CD4-positive, alpha-beta memory T cell (primary cell): Measurements from ENCODE around the gene FOXP1. TPM values are rescaled to one million over a fixed set of nuclear protein-coding genes. Genes with fewer than 3 reads are reported as not detected.

Experiments
- CTCF ChIA-PET: fragments of 350-600 bp; sonication (Branson Sonifier 250); formaldehyde crosslinking; loops from one replicate; lab custom pipeline; 2021; ENCODE audit warnings: inconsistent platforms; ENCODE audit not compliant: partially characterized antibody; lab: Charles Lee
- POLR2A ChIA-PET: fragments of 350-600 bp; sonication (Branson Sonifier 250); formaldehyde crosslinking; loops from one replicate; lab custom pipeline; 2021; ENCODE audit not compliant: partially characterized antibody; lab: Charles Lee
- DNase-seq, 5 donors: peaks; one replicate each; pipeline versions ENCODE4 v3.0.0 to v3.0.0-alpha.2; 2020 to 2022; ENCODE audit warnings: mixed read lengths in 1 of 5
- H3K27ac ChIP-seq: one replicate; pipeline ENCODE4 v1.7.0; 2013; ENCODE audit warnings: low read depth, low read length
- H3K27me3 ChIP-seq: 2 replicates; pipeline ENCODE4 v1.7.0; 2013; ENCODE audit warnings: mild to moderate bottlenecking, low read length, moderate library complexity; ENCODE audit not compliant: insufficient read depth
- H3K36me3 ChIP-seq: 2 replicates; pipeline ENCODE4 v1.7.0; 2013; ENCODE audit warnings: mild to moderate bottlenecking, low read length, moderate library complexity; ENCODE audit not compliant: insufficient read depth
- H3K4me1 ChIP-seq: 2 replicates; pipeline ENCODE4 v1.7.0; 2013; ENCODE audit warnings: mild to moderate bottlenecking, low read length, moderate library complexity; ENCODE audit not compliant: insufficient read depth
- H3K4me3 ChIP-seq, 2 donors: one replicate each; pipeline ENCODE4 v1.7.0; 2013; ENCODE audit warnings: low read length in 2 of 2, mild to moderate bottlenecking in 1 of 2
- H3K9me3 ChIP-seq, 2 donors: one replicate each; pipeline ENCODE4 v1.7.0; 2013; ENCODE audit warnings: low read length in 2 of 2, control low read depth in 1 of 2; ENCODE audit not compliant: control insufficient read depth in 1 of 2
- H3K27ac Mint-ChIP-seq, 7 donors: one replicate each; pipeline ENCODE4 v1.8.0; 2020 to 2021; ENCODE audit warnings: mixed read lengths in 7 of 7, mild to moderate bottlenecking in 6 of 7, inconsistent platforms in 3 of 7, moderate library complexity in 3 of 7
- H3K27me3 Mint-ChIP-seq, 2 donors: one replicate each; pipeline ENCODE4 v1.8.0; 2020 to 2021; ENCODE audit warnings: mixed read lengths in 2 of 2
- H3K36me3 Mint-ChIP-seq, 2 donors: one replicate each; pipeline ENCODE4 v1.8.0; 2020 to 2021; ENCODE audit warnings: mixed read lengths in 2 of 2, inconsistent platforms in 1 of 2, mild to moderate bottlenecking in 1 of 2
- H3K4me1 Mint-ChIP-seq, 4 donors: one replicate each; pipeline ENCODE4 v1.8.0; 2020 to 2021; ENCODE audit warnings: mixed read lengths in 4 of 4, mild to moderate bottlenecking in 1 of 4
- H3K4me3 Mint-ChIP-seq, 8 donors: one replicate each; pipeline ENCODE4 v1.8.0; 2020 to 2021; ENCODE audit warnings: mixed read lengths in 8 of 8, mild to moderate bottlenecking in 7 of 8, moderate library complexity in 6 of 8, inconsistent platforms in 3 of 8
- H3K9me3 Mint-ChIP-seq, 8 donors: one replicate each; pipeline ENCODE4 v1.8.0; 2020 to 2021; ENCODE audit warnings: mixed read lengths in 8 of 8, mild to moderate bottlenecking in 5 of 8, inconsistent platforms in 3 of 8, moderate library complexity in 1 of 8
- intact Hi-C: fragments of 100-400 bp; cut with micrococcal nuclease; formaldehyde crosslinking; loops from one replicate; pipeline ENCODE4 v1.15.1; 2023
- polyA plus RNA-seq, 2 donors: library from polyadenylated mRNA; unstranded; fragments of 300-500 nt; fragmentation: Illumina TruSeq; gene quantifications; one replicate each; pipeline ENCODE4 v1.2.3, GENCODE V29; 2021
- total RNA-seq, 2 experiments: library from RNA; stranded (reverse); gene quantifications; one replicate each; pipeline ENCODE4 v1.2.3, GENCODE V29; 2021

Gene FOXP1
- total and polyA plus RNA-seq, 4 experiments from 2014 or later = 189 to 348 (median 279) TPM

DNA sequence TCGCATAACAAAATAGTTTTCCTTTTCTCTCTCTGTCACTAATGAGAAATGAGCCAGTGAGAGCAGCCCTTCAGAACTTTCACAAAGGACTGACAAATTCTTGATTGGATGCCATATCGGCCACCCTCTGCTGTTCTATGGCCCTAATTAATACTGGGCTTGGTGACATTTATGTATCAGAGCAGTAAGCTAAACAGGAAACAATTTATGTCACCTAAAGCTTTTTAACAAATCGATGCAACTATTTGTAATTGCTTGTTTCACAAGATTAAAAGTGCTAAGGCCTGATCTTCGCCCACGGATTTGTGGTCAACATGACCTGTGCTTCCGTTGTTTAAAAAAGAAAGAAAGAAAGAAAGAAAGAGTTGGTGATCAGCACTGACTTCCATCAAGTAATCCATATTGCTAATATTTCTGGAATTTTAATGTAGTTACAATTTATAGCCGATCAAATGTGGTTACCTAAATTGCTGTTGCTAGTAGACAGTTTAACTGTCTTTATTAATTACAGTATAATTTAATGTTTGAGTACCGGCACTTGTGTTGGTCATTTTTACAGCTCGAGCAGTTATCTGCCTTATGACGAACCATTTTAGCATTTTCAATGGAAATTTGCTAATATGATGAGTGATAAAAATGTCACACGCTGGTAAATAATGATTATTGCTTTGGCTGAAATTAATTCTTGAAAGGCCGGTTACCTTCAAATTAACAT is 631.3 kb downstream of the FOXP1 start:
- intact Hi-C loops = no loop called here
- H3K9me3 ChIP-seq = no peaks in the 10 kb centered on the region
- no peak overlapping the region for H3K4me3 ChIP-seq
- POLR2A ChIA-PET = no interaction called here
- Mint-ChIP-seq H3K4me1 (peaks cover 3 to 21% (median 8%) of the 10 kb centered on the region in 4 donors), H3K4me3 (no peak overlapping the region), H3K27ac (peak overlapping the region in 1 of 7 donors; percentile 24), H3K27me3 (peaks cover 0 to 3% of the 10 kb centered on the region in 2 donors), H3K36me3 (peaks cover 12 to 13% of the 10 kb centered on the region in 2 donors), H3K9me3 (peaks cover 0 to 1% (median 0%) of the 10 kb centered on the region in 8 donors)
- H3K4me1 ChIP-seq = no peaks in the 10 kb centered on the region
- DNase-seq = no peak
- CTCF ChIA-PET = interaction anchor here (1.4 kb wide), 1 partner anchor 108 kb away, joined by 3 read pairs; no protein-coding TSS in a partner anchor
- no peaks in the 10 kb centered on the region for H3K36me3 ChIP-seq
- no peak overlapping the region for H3K27ac ChIP-seq
- no peaks in the 10 kb centered on the region for H3K27me3 ChIP-seq

DNA sequence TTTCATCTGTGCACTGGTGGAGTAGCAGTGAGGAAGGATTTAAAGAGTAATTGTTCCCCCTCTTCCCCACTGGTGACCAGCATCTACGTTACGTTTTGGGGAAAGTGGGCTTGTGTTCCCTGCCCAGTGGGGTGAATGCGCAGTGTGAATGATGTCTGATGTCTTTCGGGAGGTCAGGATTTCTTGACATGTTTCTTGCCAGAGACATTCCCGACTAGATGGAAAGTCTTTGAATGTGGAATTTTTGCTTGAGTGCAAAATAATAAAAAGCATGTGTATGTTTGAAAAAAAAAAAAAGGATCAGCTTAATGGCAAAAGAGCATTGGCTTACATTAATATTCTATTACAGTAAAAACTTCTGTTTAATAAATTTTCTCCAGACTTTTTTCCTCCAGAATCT is 632.2 kb downstream of the FOXP1 start:
- Mint-ChIP-seq H3K9me3 (peaks cover 0 to 1% (median 0%) of the 10 kb centered on the region in 8 donors), H3K27me3 (peaks cover 0 to 6% of the 10 kb centered on the region in 2 donors), H3K36me3 (peaks cover 8 to 10% of the 10 kb centered on the region in 2 donors), H3K4me1 (peaks cover 3 to 21% (median 8%) of the 10 kb centered on the region in 4 donors), H3K27ac (no peak overlapping the region), H3K4me3 (no peak overlapping the region)
- no peak for DNase-seq
- POLR2A ChIA-PET = no interaction called here
- no peaks in the 10 kb centered on the region for H3K4me1 ChIP-seq
- H3K4me3 ChIP-seq = no peak overlapping the region
- no peaks in the 10 kb centered on the region for H3K36me3 ChIP-seq
- H3K27me3 ChIP-seq = no peaks in the 10 kb centered on the region
- no peaks in the 10 kb centered on the region for H3K9me3 ChIP-seq
- intact Hi-C loops = no loop called here
- CTCF ChIA-PET = interaction anchor here (1.1 kb wide), 1 partner anchor 11 kb away, joined by 3 read pairs; no protein-coding TSS in a partner anchor
- H3K27ac ChIP-seq = no peak overlapping the region

GRCh38 chr3:70947579-70947978 is 635.9 kb downstream of the FOXP1 start:
- Histone ChIP-seq H3K4me1 (no peaks in the 10 kb centered on the region), H3K27ac (no peak overlapping the region), H3K36me3 (no peaks in the 10 kb centered on the region), H3K4me3 (no peak overlapping the region), H3K27me3 (no peaks in the 10 kb centered on the region), H3K9me3 (no peaks in the 10 kb centered on the region)
- Mint-ChIP-seq H3K9me3 (no peaks in the 10 kb centered on the region), H3K4me1 (peaks cover 3 to 11% (median 7%) of the 10 kb centered on the region in 4 donors), H3K4me3 (no peak overlapping the region), H3K27ac (peak overlapping the region in 1 of 7 donors; percentile 37), H3K27me3 (peaks cover 10 to 16% of the 10 kb centered on the region in 2 donors), H3K36me3 (no peaks in the 10 kb centered on the region)
- CTCF ChIA-PET = no interaction called here
- POLR2A ChIA-PET = no interaction called here
- no peak for DNase-seq
- intact Hi-C loops = no loop called here

- POLR2A ChIA-PET = no interaction called here
- Mint-ChIP-seq H3K36me3 (no peaks in the 10 kb centered on the region), H3K27me3 (peaks cover 16 to 18% of the 10 kb centered on the region in 2 donors), H3K4me3 (no peak overlapping the region), H3K27ac (no peak overlapping the region), H3K9me3 (peaks cover 0 to 5% (median 1%) of the 10 kb centered on the region in 8 donors), H3K4me1 (no peaks in the 10 kb centered on the region)
- H3K4me1 ChIP-seq = no peaks in the 10 kb centered on the region
- no peak for DNase-seq
- no peaks in the 10 kb centered on the region for H3K27me3 ChIP-seq
- intact Hi-C loops = no loop called here
- CTCF ChIA-PET = no interaction called here
- H3K27ac ChIP-seq = no peak overlapping the region
- no peaks in the 10 kb centered on the region for H3K36me3 ChIP-seq
- H3K9me3 ChIP-seq = no peaks in the 10 kb centered on the region
- no peak overlapping the region for H3K4me3 ChIP-seq
These were observed 639.6 kb downstream of the FOXP1 start for GRCh38 chr3:70943886-70944285.

- Histone ChIP-seq H3K27ac (no peak overlapping the region), H3K4me3 (no peak overlapping the region), H3K9me3 (no peaks in the 10 kb centered on the region), H3K4me1 (no peaks in the 10 kb centered on the region), H3K36me3 (no peaks in the 10 kb centered on the region), H3K27me3 (no peaks in the 10 kb centered on the region)
- ChIA-PET POLR2A (no interaction called here), CTCF (no interaction called here)
- Mint-ChIP-seq H3K36me3 (no peaks in the 10 kb centered on the region), H3K4me3 (no peak overlapping the region), H3K4me1 (peaks cover 0 to 4% (median 1%) of the 10 kb centered on the region in 4 donors), H3K27ac (no peak overlapping the region), H3K9me3 (no peaks in the 10 kb centered on the region), H3K27me3 (no peaks in the 10 kb centered on the region)
- intact Hi-C loops = no loop called here
- no peak for DNase-seq
These were observed 650.3 kb downstream of the FOXP1 start for GRCh38 chr3:70933105-70933810.

- no peaks in the 10 kb centered on the region for H3K36me3 ChIP-seq
- no peaks in the 10 kb centered on the region for H3K9me3 ChIP-seq
- no peaks in the 10 kb centered on the region for H3K27me3 ChIP-seq
- ChIA-PET CTCF (no interaction called here), POLR2A (no interaction called here)
- no peak overlapping the region for H3K27ac Mint-ChIP-seq
- no peak for DNase-seq
- no peaks in the 10 kb centered on the region for H3K9me3 Mint-ChIP-seq
- peaks cover 0 to 4% (median 1%) of the 10 kb centered on the region in 4 donors for H3K4me1 Mint-ChIP-seq
- no peak overlapping the region for H3K27ac ChIP-seq
- intact Hi-C loops = no loop called here
- H3K4me3 Mint-ChIP-seq = no peak overlapping the region
- no peaks in the 10 kb centered on the region for H3K4me1 ChIP-seq
- no peak overlapping the region for H3K4me3 ChIP-seq
- no peaks in the 10 kb centered on the region for H3K27me3 Mint-ChIP-seq
- H3K36me3 Mint-ChIP-seq = no peaks in the 10 kb centered on the region
These were observed 653.5 kb downstream of the FOXP1 start for GRCh38 chr3:70930066-70930465.

GRCh38 chr3:70927239-70927638 is 656.3 kb downstream of the FOXP1 start:
- H3K9me3 Mint-ChIP-seq = peaks cover 0 to 4% (median under 1%) of the 10 kb centered on the region in 8 donors
- no peak for DNase-seq
- Histone ChIP-seq H3K4me3 (no peak overlapping the region), H3K36me3 (no peaks in the 10 kb centered on the region), H3K27me3 (no peaks in the 10 kb centered on the region), H3K27ac (no peak overlapping the region), H3K4me1 (no peaks in the 10 kb centered on the region), H3K9me3 (no peaks in the 10 kb centered on the region)
- no peak overlapping the region for H3K27ac Mint-ChIP-seq
- H3K4me3 Mint-ChIP-seq = no peak overlapping the region
- H3K4me1 Mint-ChIP-seq = no peaks in the 10 kb centered on the region
- no peaks in the 10 kb centered on the region for H3K36me3 Mint-ChIP-seq
- intact Hi-C loops = no loop called here
- CTCF ChIA-PET = no interaction called here
- POLR2A ChIA-PET = no interaction called here
- H3K27me3 Mint-ChIP-seq = peaks cover 0 to 2% of the 10 kb centered on the region in 2 donors
